Activated T-cell treated with anti-CD3 and anti-CD28 coated beads, Interleukin-2, amount 50 U/mL, for 72 hours (primary cell): ENCODE measurements around the gene MRPS34. TPM values are rescaled to one million over a fixed set of nuclear protein-coding genes. Genes with fewer than 3 reads are reported as not detected.

Source experiments
- ATAC-seq, 2 donors: fragments of 150-1000 bp; cut with Tn5 transposase; replicated peaks in 1 of 2; 2 replicates each; pipeline ENCODE4 v1.10.0; 2021; ENCODE audit warnings: moderate library complexity in 2 of 2, mild to moderate bottlenecking in 1 of 2
- DNase-seq, 2 donors: peaks; one replicate each; pipeline ENCODE4 v3.0.0; 2021 to 2022; ENCODE audit warnings: mixed read lengths in 1 of 2
- H3K27ac Mint-ChIP-seq: one replicate; pipeline ENCODE4 v1.8.0; 2022; ENCODE audit warnings: mild to moderate bottlenecking, moderate library complexity, mixed read lengths
- H3K27me3 Mint-ChIP-seq: one replicate; pipeline ENCODE4 v1.8.0; 2022; ENCODE audit warnings: low read depth, mixed read lengths
- H3K36me3 Mint-ChIP-seq, 2 donors: one replicate each; pipeline ENCODE4 v1.8.0; 2022; ENCODE audit warnings: mixed read lengths in 2 of 2, mild to moderate bottlenecking in 1 of 2; ENCODE audit not compliant: insufficient read depth in 2 of 2
- H3K4me1 Mint-ChIP-seq: one replicate; pipeline ENCODE4 v1.8.0; 2022; ENCODE audit warnings: low read depth, mixed read lengths
- H3K4me3 Mint-ChIP-seq, 2 donors: one replicate each; pipeline ENCODE4 v1.8.0; 2022; ENCODE audit warnings: mild to moderate bottlenecking in 2 of 2, mixed read lengths in 2 of 2, moderate library complexity in 2 of 2
- H3K9me3 Mint-ChIP-seq, 2 donors: one replicate each; pipeline ENCODE4 v1.8.0; 2022; ENCODE audit warnings: mixed read lengths in 2 of 2
- total RNA-seq, 2 donors: library from RNA; stranded (reverse); gene quantifications; one replicate each; pipeline ENCODE4 v1.2.3, GENCODE V29; 2022

Gene MRPS34
- total RNA-seq, 2 donors from 2014 or later, result 86.0 to 123 TPM

- H3K4me1 Mint-ChIP-seq, result peaks cover 10% of the 10 kb centered on the region
- no peak overlapping the region for H3K4me3 Mint-ChIP-seq
- no peak for DNase-seq
- no peak overlapping the region for H3K27ac Mint-ChIP-seq
- no peaks in the 10 kb centered on the region for H3K9me3 Mint-ChIP-seq
- no peaks in the 10 kb centered on the region for H3K27me3 Mint-ChIP-seq
- ATAC-seq, result no peak
- peaks cover 5% of the 10 kb centered on the region in 2 donors for H3K36me3 Mint-ChIP-seq
These were observed 45.0 kb downstream of the MRPS34 start for GRCh38 chr16:1727651-1728624.

DNA sequence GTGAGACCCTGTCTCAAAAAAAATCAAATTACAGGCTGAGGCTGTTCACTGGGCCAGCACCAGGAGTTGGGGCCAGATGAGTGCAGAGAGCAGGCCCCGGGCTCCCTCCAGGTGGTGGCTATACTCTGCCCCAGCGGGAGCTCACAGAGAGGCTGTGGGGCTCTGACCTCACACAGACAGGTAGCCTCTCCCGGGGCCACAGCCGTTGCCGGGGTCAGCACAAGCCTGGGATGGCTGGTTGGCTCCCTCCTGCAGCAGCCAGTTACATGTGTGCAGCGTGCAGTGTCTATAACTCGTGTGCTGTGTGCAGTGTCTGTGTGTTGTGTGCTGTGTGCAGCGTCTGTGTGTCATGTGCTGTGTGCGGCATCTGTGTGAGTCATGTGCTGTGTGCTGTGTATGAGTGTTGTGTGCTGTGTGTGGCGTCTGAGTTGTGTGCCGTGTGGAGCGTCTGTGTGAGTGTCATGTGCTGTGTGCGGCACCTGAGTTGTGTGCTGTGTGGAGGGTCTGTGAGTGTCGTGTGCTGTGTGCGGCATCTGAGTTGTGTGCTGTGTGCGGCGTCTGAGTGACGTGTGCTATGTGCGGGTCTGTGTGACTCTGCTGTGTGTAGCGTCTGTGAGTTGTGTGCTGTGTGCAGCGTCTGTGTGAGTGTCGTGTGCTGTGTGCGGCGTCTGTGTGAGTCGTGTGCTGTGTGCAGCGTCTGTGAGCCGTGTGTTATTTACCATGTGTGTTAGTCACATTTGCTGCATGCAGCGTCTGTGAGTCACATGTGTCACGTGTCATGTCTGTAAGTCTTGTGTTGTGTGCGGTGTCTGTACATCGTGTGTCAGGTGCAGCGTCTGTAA is 46.1 kb downstream of the MRPS34 start:
- no peak for DNase-seq
- ATAC-seq, result no peak
- no peaks in the 10 kb centered on the region for H3K27me3 Mint-ChIP-seq
- H3K36me3 Mint-ChIP-seq, result peaks cover 5% of the 10 kb centered on the region in 2 donors
- H3K9me3 Mint-ChIP-seq, result no peaks in the 10 kb centered on the region
- H3K4me3 Mint-ChIP-seq, result no peak overlapping the region
- peak overlapping the region; percentile 21 for H3K27ac Mint-ChIP-seq
- H3K4me1 Mint-ChIP-seq, result peaks cover 20% of the 10 kb centered on the region

GRCh38 chr16:1724491-1724890 is 48.4 kb downstream of the MRPS34 start:
- peaks cover 28% of the 10 kb centered on the region for H3K4me1 Mint-ChIP-seq
- no peak overlapping the region for H3K27ac Mint-ChIP-seq
- H3K9me3 Mint-ChIP-seq, result no peaks in the 10 kb centered on the region
- peaks cover 3 to 5% of the 10 kb centered on the region in 2 donors for H3K36me3 Mint-ChIP-seq
- no peaks in the 10 kb centered on the region for H3K27me3 Mint-ChIP-seq
- DNase-seq (no peak), ATAC-seq (no peak)
- no peak overlapping the region for H3K4me3 Mint-ChIP-seq

GRCh38 chr16:1723450-1724147 is 49.3 kb downstream of the MRPS34 start:
- H3K27ac Mint-ChIP-seq, result peak overlapping the region; percentile 28

More at GRCh38 chr16:1723450-1724147, 49.3 kb downstream of the MRPS34 start:
- ATAC-seq, result peak in 1 of 2 donors; percentile 34
- H3K9me3 Mint-ChIP-seq, result no peaks in the 10 kb centered on the region
- H3K36me3 Mint-ChIP-seq, result peaks cover 0 to 5% of the 10 kb centered on the region in 2 donors
- peaks cover 37% of the 10 kb centered on the region for H3K4me1 Mint-ChIP-seq
- no peaks in the 10 kb centered on the region for H3K27me3 Mint-ChIP-seq
- DNase-seq, result peak; percentile 50 to 51
- peak overlapping the region in 1 of 2 donors; percentile 10 for H3K4me3 Mint-ChIP-seq

Other genes with a start within 250 kb of the MRPS34 start
- gene TMEM204, start 239.5 kb downstream of the MRPS34 start, total RNA-seq, result 10 to 100 TPM; 15.7 to 16.7 TPM
- 10 to 100 TPM; 13.7 to 16.1 TPM for gene IFT140, start 161.1 kb downstream of the MRPS34 start, total RNA-seq
- gene CRAMP1, start 160.8 kb downstream of the MRPS34 start, total RNA-seq, result 10 to 100 TPM; 28.3 to 30.1 TPM
- 10 to 100 TPM; 54.1 to 62.7 TPM for gene JPT2, start 94.9 kb downstream of the MRPS34 start, total RNA-seq
- gene MAPK8IP3, start 66.9 kb downstream of the MRPS34 start, total RNA-seq, result 100 to 1,000 TPM in 1 of 2 donors, 10 to 100 TPM in 1; 92.7 to 118 TPM
- gene NME3, start 1.6 kb downstream of the MRPS34 start, total RNA-seq, result 10 to 100 TPM; 55.0 to 56.1 TPM
- gene EME2, start 324 bp downstream of the MRPS34 start, total RNA-seq, result 10 to 100 TPM; 14.4 to 18.6 TPM
- gene SPSB3, start 9.4 kb upstream of the MRPS34 start, total RNA-seq, result 10 to 100 TPM; 37.1 to 40.1 TPM
- 10 to 100 TPM; 47.8 to 50.1 TPM for gene NUBP2, start 9.8 kb upstream of the MRPS34 start, total RNA-seq
- under 1 TPM; 0.14 to 0.37 TPM for gene IGFALS, start 20.6 kb upstream of the MRPS34 start, total RNA-seq
- 10 to 100 TPM; 45.0 to 53.5 TPM for gene HAGH, start 53.7 kb upstream of the MRPS34 start, total RNA-seq
- gene FAHD1, start 54.1 kb upstream of the MRPS34 start, total RNA-seq, result 10 to 100 TPM; 11.1 to 13.5 TPM
- gene MEIOB, start 99.0 kb upstream of the MRPS34 start, total RNA-seq, result under 1 TPM; 0.53 to 0.94 TPM
- gene HS3ST6, start 145.3 kb upstream of the MRPS34 start, total RNA-seq, result not detected
- gene MSRB1, start 170.1 kb upstream of the MRPS34 start, total RNA-seq, result 10 to 100 TPM; 17.9 to 18.8 TPM
- under 1 TPM; 0.38 to 0.51 TPM for gene RPL3L, start 181.6 kb upstream of the MRPS34 start, total RNA-seq
- 10 to 100 TPM; 69.3 to 98.3 TPM for gene NDUFB10, start 186.4 kb upstream of the MRPS34 start, total RNA-seq
- gene RPS2, start 191.7 kb upstream of the MRPS34 start, total RNA-seq, result 1,000 to 10,000 TPM; 5,556 to 5,984 TPM
- gene RNF151, start 193.7 kb upstream of the MRPS34 start, total RNA-seq, result under 1 TPM in 1 of 2 donors, not detected in 1; 0.81 TPM
- 10 to 100 TPM; 22.6 to 24.4 TPM for gene TBL3, start 198.9 kb upstream of the MRPS34 start, total RNA-seq
- 1 to 10 TPM in 1 of 2 donors, not detected in 1; 1.8 TPM for gene NOXO1, start 208.3 kb upstream of the MRPS34 start, total RNA-seq
- gene GFER, start 211.1 kb upstream of the MRPS34 start, total RNA-seq, result 10 to 100 TPM; 41.4 to 49.3 TPM
- 10 to 100 TPM; 38.6 to 50.9 TPM for gene SYNGR3, start 216.8 kb upstream of the MRPS34 start, total RNA-seq
- 100 to 1,000 TPM in 1 of 2 donors, 10 to 100 TPM in 1; 87.1 to 110 TPM for gene ZNF598, start 236.7 kb upstream of the MRPS34 start, total RNA-seq
- gene NPW, start 246.7 kb upstream of the MRPS34 start, total RNA-seq, result 1 to 10 TPM; 1.5 to 1.9 TPM